ENCODE measurements around the gene RAMAC. TPM values are rescaled to one million over a fixed set of nuclear protein-coding genes. Genes with fewer than 3 reads are reported as not detected.
A peak's percentile ranks its signal among the peaks of the same experiment; 100 is the strongest.

RAMAC gene
- total and polyA plus RNA-seq, 2 of the 8 experiments (the other 6 are each of a cell fraction or from before 2014, with no cell fraction given), result 20.7 to 32.9 TPM

DNA sequence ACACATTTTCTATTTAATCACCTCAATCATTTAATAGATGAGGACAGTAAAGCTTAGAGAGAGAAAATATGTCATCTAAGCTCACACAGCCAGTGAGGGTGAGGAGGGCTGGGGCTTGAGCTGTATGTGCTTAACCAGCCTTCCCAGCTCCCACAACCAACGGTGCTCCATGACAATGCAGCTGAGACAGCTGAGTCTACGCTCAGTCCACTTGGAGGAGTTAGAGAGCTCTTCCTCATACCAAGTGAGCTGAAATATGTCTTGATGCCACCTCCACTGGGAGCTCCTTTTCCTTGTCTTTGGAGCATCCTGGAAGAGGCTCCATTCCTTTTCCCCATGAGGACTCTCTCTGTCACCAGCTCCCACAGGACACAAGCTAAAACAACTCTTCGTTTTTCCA is 42.8 kb upstream of the RAMAC start:
- no peaks in the 10 kb centered on the region for H3K79me2 ChIP-seq (ENCODE audit: control insufficient read depth in 1 of 2, insufficient read depth in 2 of 2, low read length in 2 of 2)
- H3K27me3 ChIP-seq (replicated peaks in 1 of 4; ENCODE audit: control insufficient read depth in 3 of 4, extremely low read depth in 1 of 4, insufficient read depth in 3 of 4, low read length in 3 of 4), result no peaks in the 10 kb centered on the region
- H2AFZ ChIP-seq (ENCODE audit: low read length), result no peak overlapping the region
- DNase-seq (ENCODE audit: low read depth in 1 of 2, low spot score in 2 of 2) (no peak), FAIRE-seq (no peak)
- H2BK12ac ChIP-seq (ENCODE audit: low read depth, low read length), result no peak overlapping the region
- H3K79me1 ChIP-seq (ENCODE audit: low read depth, low read length), result no peaks in the 10 kb centered on the region
- H3K4me2 ChIP-seq (ENCODE audit: insufficient read depth in 1 of 2, low read depth in 2 of 2, low read length in 2 of 2), result no peak overlapping the region
- H4K91ac ChIP-seq (replicated peaks; ENCODE audit: insufficient read length, low read length), result no peak overlapping the region
- ChIA-PET CTCF (ENCODE audit: partially characterized antibody) (interaction anchor here (0.8 to 2.1 kb wide), 14 partner anchors 11 to 413 kb away, joined by 3 to 7 read pairs (median 4); partner anchors contain the start of gene RAMAC), POLR2A (ENCODE audit: partially characterized antibody) (interaction anchor here (0.9 to 1.3 kb wide), 2 partner anchors 18 to 403 kb away, joined by 3 read pairs; partner anchors contain the start of gene RPS17)
- H3K4me1 ChIP-seq (replicated peaks in 1 of 4; ENCODE audit: control insufficient read depth in 3 of 4, insufficient read depth in 4 of 4, low read length in 3 of 4), result no peaks in the 10 kb centered on the region
- no peak overlapping the region for H3K27ac ChIP-seq (ENCODE audit: low read depth, low read length)
- peaks cover 0 to 2% of the 10 kb centered on the region in 2 experiments for H4K20me1 ChIP-seq (replicated peaks in 1 of 2; ENCODE audit: control insufficient read depth in 1 of 2, insufficient read depth in 2 of 2, low read length in 2 of 2)
- H3K4me3 ChIP-seq (ENCODE audit: extremely low read depth in 1 of 4, insufficient read depth in 2 of 4, low read depth in 3 of 4, low read length in 4 of 4), result no peak overlapping the region
- no peaks in the 10 kb centered on the region; the same call in 1 of the 2 replicates for H3K23me2 ChIP-seq (ENCODE audit: low read depth, low read length)
- WGBS, 2 experiments (ENCODE audit: extremely low coverage in 1 of 2, insufficient coverage in 1 of 2, insufficient read length in 1 of 2, insufficient replicate concordance in 2 of 2, low coverage in 1 of 2, low lambda C conversion rate in 2 of 2, missing lambda C conversion rate in 1 of 2), result 70% methylated on average over 3 of the region's 3 CpGs; no CpG with 5 or more reads in 1 of the 2 experiments
- H2AK5ac ChIP-seq (ENCODE audit: low read depth, low read length), result no peak overlapping the region
- H2BK120ac ChIP-seq (replicated peaks; ENCODE audit: low read depth, low read length), result no peak overlapping the region
- H4K5ac ChIP-seq (ENCODE audit: insufficient read length, low read depth, low read length), result no peak overlapping the region
- H2BK20ac ChIP-seq (ENCODE audit: low read length), result no peak overlapping the region
- no peaks in the 10 kb centered on the region for H3K36me3 ChIP-seq (ENCODE audit: control insufficient read depth in 2 of 4, insufficient read depth in 4 of 4, low read length in 3 of 4)
- H3K9me3 ChIP-seq (ENCODE audit: insufficient read depth in 2 of 2, low read depth in 1 of 2, low read length in 1 of 2), result no peaks in the 10 kb centered on the region
- H3K9ac ChIP-seq (replicated peaks in 1 of 4; ENCODE audit: extremely low read depth in 1 of 4, low read depth in 3 of 4, low read length in 3 of 4), result no peak overlapping the region
- TF ChIP-seq RAD21 (IDR thresholded peaks at IDR 0.05 in 1 of 2, conservative IDR thresholded peaks at IDR 0.05 in 1 of 2; ENCODE audit: low read depth in 2 of 2, low read length in 2 of 2), result peak; percentile 28 to 46
- TF ChIP-seq, protein P1, sequence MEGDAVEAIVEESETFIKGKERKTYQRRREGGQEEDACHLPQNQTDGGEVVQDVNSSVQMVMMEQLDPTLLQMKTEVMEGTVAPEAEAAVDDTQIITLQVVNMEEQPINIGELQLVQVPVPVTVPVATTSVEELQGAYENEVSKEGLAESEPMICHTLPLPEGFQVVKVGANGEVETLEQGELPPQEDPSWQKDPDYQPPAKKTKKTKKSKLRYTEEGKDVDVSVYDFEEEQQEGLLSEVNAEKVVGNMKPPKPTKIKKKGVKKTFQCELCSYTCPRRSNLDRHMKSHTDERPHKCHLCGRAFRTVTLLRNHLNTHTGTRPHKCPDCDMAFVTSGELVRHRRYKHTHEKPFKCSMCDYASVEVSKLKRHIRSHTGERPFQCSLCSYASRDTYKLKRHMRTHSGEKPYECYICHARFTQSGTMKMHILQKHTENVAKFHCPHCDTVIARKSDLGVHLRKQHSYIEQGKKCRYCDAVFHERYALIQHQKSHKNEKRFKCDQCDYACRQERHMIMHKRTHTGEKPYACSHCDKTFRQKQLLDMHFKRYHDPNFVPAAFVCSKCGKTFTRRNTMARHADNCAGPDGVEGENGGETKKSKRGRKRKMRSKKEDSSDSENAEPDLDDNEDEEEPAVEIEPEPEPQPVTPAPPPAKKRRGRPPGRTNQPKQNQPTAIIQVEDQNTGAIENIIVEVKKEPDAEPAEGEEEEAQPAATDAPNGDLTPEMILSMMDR (IDR thresholded peaks at IDR 0.05; ENCODE audit: control extremely low read depth in 1 of 3, insufficient read depth in 1 of 3, low read depth in 1 of 3, low read length in 3 of 3), result peak in 1 of 3 experiments; percentile 38; a peak in 1 of 4 replicates
- no peak for TF ChIP-seq KDM1A (IDR thresholded peaks at IDR 0.05; ENCODE audit: borderline replicate concordance, low read length)
- no peak for TF ChIP-seq EGR1 (IDR thresholded peaks at IDR 0.05; ENCODE audit: borderline replicate concordance, low read depth, low read length)
- no peak overlapping the region for H3K56ac ChIP-seq (replicated peaks; ENCODE audit: insufficient read length, low read depth, low read length)
- H3K14ac ChIP-seq (ENCODE audit: insufficient read length), result no peak overlapping the region
- H4K8ac ChIP-seq (ENCODE audit: extremely low read depth, insufficient read depth, low read length), result no peak overlapping the region
- H3K4ac ChIP-seq (replicated peaks; ENCODE audit: insufficient read length, low read depth, low read length), result no peak overlapping the region
- H3K23ac ChIP-seq (ENCODE audit: insufficient read length), result no peak overlapping the region
- no peak overlapping the region for H3K18ac ChIP-seq (ENCODE audit: extremely low read depth, low read length)
- no peak overlapping the region for H2BK5ac ChIP-seq (ENCODE audit: low read depth, low read length)
- no peak overlapping the region for H2BK15ac ChIP-seq (ENCODE audit: low read length)
